ENCODE data around the gene PRPF18. TPM values are rescaled to one million over a fixed set of nuclear protein-coding genes. Genes with fewer than 3 reads are reported as not detected.

PRPF18 gene
- total RNA-seq, 1 experiment from 2014 or later: 21.3 TPM

DNA sequence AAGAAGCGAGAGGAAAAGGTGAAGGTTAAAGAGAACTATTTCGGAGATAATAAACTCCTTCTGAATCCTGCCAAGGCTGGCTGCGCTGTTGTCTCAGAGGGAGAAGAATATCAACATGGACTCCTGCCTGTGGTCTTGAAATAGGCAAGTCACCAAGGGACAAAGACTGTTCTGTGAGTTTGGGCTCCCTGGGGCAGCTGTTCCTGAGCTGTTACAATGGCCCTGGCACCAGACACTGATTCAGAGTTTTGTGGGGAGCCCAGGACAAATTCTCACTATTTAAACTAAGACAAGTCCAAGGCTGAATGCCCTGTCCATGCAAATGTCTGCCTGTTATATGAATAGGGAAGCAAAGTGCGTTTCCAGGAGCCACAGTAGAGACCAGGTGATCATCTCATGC, 81.4 kb downstream of the PRPF18 start:
- Mint-ChIP-seq H3K36me3 (ENCODE audit: insufficient read depth, unreplicated experiment) (peaks cover 10% of the 10 kb centered on the region), H3K9me3 (ENCODE audit: low read depth, unreplicated experiment) (peaks cover 4% of the 10 kb centered on the region), H3K27ac (ENCODE audit: unreplicated experiment) (no peak overlapping the region), H3K4me1 (ENCODE audit: low read depth, unreplicated experiment) (peaks cover 12% of the 10 kb centered on the region), H3K27me3 (ENCODE audit: unreplicated experiment) (no peaks in the 10 kb centered on the region), H3K4me3 (ENCODE audit: low read depth, unreplicated experiment) (no peak overlapping the region)
- CTCF ChIA-PET: interaction anchor here (0.9 to 1.0 kb wide), 2 partner anchors 9 to 38 kb away, joined by 3 read pairs; no protein-coding TSS in a partner anchor
- intact Hi-C loops (cut with micrococcal nuclease; ENCODE audit: unreplicated experiment): no loop called here
- TF ChIP-seq, protein P1, sequence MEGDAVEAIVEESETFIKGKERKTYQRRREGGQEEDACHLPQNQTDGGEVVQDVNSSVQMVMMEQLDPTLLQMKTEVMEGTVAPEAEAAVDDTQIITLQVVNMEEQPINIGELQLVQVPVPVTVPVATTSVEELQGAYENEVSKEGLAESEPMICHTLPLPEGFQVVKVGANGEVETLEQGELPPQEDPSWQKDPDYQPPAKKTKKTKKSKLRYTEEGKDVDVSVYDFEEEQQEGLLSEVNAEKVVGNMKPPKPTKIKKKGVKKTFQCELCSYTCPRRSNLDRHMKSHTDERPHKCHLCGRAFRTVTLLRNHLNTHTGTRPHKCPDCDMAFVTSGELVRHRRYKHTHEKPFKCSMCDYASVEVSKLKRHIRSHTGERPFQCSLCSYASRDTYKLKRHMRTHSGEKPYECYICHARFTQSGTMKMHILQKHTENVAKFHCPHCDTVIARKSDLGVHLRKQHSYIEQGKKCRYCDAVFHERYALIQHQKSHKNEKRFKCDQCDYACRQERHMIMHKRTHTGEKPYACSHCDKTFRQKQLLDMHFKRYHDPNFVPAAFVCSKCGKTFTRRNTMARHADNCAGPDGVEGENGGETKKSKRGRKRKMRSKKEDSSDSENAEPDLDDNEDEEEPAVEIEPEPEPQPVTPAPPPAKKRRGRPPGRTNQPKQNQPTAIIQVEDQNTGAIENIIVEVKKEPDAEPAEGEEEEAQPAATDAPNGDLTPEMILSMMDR (IDR thresholded peaks at IDR 0.05; ENCODE audit: unreplicated experiment): no peak
- BruUV-seq (replicated peaks): no TSS peak
- DNase-seq: no peak

DNA sequence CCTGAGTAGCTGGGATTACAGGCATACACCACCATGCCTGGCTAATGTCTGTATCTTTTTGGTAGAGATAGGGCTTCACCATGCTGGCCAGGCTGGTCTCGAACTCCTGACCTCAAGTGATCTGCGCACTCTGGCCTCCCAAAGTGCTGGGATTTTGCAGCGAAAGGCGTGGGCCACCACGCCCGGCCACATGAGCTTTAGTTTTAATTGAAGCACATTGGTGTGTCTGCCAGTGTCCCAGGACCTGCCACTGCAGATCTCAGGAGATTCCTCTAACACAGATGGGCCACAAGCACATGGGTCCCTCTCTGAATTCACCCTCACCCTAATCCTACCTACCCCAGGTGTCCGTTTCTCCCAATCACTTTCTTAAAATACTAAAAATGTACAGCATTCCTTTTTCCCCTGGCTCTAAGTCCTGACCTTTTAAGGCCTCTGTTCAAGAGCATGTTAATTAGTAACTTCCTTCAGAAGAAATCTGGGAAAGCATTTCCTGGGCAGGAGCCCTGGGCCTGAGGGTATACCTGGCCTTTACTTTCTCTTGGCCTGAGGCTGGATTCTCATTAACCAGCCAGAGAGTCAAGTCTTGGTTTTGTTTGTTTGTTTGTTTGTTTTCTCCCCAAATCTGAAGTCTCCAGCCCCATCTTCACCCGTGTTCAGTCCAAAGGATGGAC, 82.6 kb downstream of the PRPF18 start:
- peak overlapping the region; percentile 33 for H3K27ac Mint-ChIP-seq (ENCODE audit: unreplicated experiment)
- H3K27me3 Mint-ChIP-seq (ENCODE audit: unreplicated experiment): no peaks in the 10 kb centered on the region
- CTCF ChIA-PET: interaction anchor here (1.0 kb wide), 1 partner anchor 37 kb away, joined by 3 read pairs; no protein-coding TSS in a partner anchor
- intact Hi-C loops (cut with micrococcal nuclease; ENCODE audit: unreplicated experiment): no loop called here
- BruUV-seq (replicated peaks): no TSS peak
- DNase-seq: no peak
- peaks cover 10% of the 10 kb centered on the region for H3K36me3 Mint-ChIP-seq (ENCODE audit: insufficient read depth, unreplicated experiment)
- TF ChIP-seq, protein P1 (IDR thresholded peaks at IDR 0.05; ENCODE audit: unreplicated experiment): no peak
- H3K4me3 Mint-ChIP-seq (ENCODE audit: low read depth, unreplicated experiment): no peak overlapping the region
- H3K9me3 Mint-ChIP-seq (ENCODE audit: low read depth, unreplicated experiment): peaks cover 4% of the 10 kb centered on the region
- peaks cover 12% of the 10 kb centered on the region for H3K4me1 Mint-ChIP-seq (ENCODE audit: low read depth, unreplicated experiment)

DNA sequence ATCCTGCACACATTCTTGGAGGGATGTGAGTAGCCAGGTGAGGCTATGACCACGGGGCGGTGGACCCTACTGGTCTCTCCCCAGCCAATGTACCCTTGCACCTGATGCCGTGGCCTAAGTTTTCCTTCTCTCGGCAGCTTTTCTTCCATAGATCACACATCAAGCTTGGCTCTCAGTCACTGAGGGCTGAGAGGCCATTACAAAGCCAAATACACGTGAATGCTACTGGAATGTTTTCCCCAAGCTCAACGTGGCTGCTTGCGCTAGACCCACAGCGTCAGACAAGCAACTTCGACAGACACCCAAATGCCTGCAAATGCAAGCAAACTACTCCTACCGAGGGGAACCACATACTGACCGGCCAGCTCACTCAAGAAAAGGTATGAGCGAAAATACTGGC, 83.1 kb downstream of the PRPF18 start:
- peak overlapping the region; percentile 33 for H3K27ac Mint-ChIP-seq (ENCODE audit: unreplicated experiment)
- H3K27me3 Mint-ChIP-seq (ENCODE audit: unreplicated experiment): no peaks in the 10 kb centered on the region
- no peak for DNase-seq
- CTCF ChIA-PET: no interaction called here
- intact Hi-C loops (cut with micrococcal nuclease; ENCODE audit: unreplicated experiment): no loop called here
- peaks cover 4% of the 10 kb centered on the region for H3K9me3 Mint-ChIP-seq (ENCODE audit: low read depth, unreplicated experiment)
- H3K36me3 Mint-ChIP-seq (ENCODE audit: insufficient read depth, unreplicated experiment): peaks cover 10% of the 10 kb centered on the region
- peaks cover 12% of the 10 kb centered on the region for H3K4me1 Mint-ChIP-seq (ENCODE audit: low read depth, unreplicated experiment)
- TF ChIP-seq, protein P1 (IDR thresholded peaks at IDR 0.05; ENCODE audit: unreplicated experiment): no peak
- H3K4me3 Mint-ChIP-seq (ENCODE audit: low read depth, unreplicated experiment): no peak overlapping the region
- no TSS peak for BruUV-seq (replicated peaks)

DNA sequence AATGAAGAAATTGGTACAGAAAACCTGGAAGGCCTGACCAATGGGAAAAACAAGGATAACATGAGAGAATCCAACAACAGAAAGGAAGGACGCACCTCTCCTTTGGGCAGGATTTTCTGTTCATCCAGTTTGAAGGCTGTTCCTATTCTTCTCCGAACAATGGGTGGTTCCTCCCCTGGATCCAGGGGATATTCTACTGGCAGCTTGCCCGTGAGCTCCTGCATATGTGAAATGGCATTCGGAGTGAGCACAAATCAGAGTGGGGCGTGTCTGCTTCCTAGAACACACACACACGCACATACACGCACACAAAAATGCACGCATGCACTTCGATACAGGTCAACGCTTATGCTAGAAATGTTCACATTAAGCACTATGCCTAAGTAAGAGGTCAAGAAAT, 83.5 kb downstream of the PRPF18 start:
- CTCF ChIA-PET: no interaction called here
- Mint-ChIP-seq H3K36me3 (ENCODE audit: insufficient read depth, unreplicated experiment) (peaks cover 10% of the 10 kb centered on the region), H3K4me3 (ENCODE audit: low read depth, unreplicated experiment) (no peak overlapping the region), H3K27ac (ENCODE audit: unreplicated experiment) (no peak overlapping the region), H3K27me3 (ENCODE audit: unreplicated experiment) (no peaks in the 10 kb centered on the region), H3K9me3 (ENCODE audit: low read depth, unreplicated experiment) (peaks cover 4% of the 10 kb centered on the region), H3K4me1 (ENCODE audit: low read depth, unreplicated experiment) (peaks cover 12% of the 10 kb centered on the region)
- no peak for DNase-seq
- TF ChIP-seq, protein P1 (IDR thresholded peaks at IDR 0.05; ENCODE audit: unreplicated experiment): no peak
- BruUV-seq (replicated peaks): no TSS peak
- intact Hi-C loops (cut with micrococcal nuclease; ENCODE audit: unreplicated experiment): no loop called here

All from Calu3 (cell line).